Choroid plexus epithelial cell (primary cell): ENCODE data around the gene ST8SIA2.

Source experiments
- DNase-seq: peaks from one replicate; pipeline ENCODE4 v3.0.0-alpha.2; 2010; ENCODE audit warnings: low read depth
- H3K4me3 ChIP-seq: 2 replicates; pipeline ENCODE4 v1.5.1; 2011; ENCODE audit warnings: low read depth, mild to moderate bottlenecking, control low read depth, low read length, moderate library complexity
- TF ChIP-seq, protein P1 (sequence below): conservative IDR thresholded peaks from 2 replicates; pipeline ENCODE4 v1.5.1; 2011; ENCODE audit warnings: low read depth, mild to moderate bottlenecking, control low read depth, inconsistent platforms, low read length, moderate library complexity

The ST8SIA2 gene

DNA sequence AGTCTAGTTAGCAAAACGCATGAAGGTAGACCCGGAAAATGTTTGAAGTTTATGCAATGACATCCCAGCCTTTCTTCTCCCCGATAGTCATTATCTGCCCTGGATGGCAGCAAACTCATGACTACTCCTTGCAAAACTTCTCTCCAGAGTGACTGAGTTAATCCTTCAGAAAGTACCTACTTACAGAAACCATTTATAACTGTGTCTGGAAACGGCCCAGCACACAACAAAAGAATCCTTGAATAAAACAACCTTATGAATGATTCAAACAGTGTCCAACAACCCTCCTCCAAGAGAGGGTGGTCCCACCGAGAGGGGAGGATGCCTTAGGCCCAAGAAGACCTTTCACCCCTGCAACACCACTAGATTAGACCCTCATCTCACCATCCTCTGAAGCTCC is 14.2 kb downstream of the ST8SIA2 start:
- TF ChIP-seq, protein P1, sequence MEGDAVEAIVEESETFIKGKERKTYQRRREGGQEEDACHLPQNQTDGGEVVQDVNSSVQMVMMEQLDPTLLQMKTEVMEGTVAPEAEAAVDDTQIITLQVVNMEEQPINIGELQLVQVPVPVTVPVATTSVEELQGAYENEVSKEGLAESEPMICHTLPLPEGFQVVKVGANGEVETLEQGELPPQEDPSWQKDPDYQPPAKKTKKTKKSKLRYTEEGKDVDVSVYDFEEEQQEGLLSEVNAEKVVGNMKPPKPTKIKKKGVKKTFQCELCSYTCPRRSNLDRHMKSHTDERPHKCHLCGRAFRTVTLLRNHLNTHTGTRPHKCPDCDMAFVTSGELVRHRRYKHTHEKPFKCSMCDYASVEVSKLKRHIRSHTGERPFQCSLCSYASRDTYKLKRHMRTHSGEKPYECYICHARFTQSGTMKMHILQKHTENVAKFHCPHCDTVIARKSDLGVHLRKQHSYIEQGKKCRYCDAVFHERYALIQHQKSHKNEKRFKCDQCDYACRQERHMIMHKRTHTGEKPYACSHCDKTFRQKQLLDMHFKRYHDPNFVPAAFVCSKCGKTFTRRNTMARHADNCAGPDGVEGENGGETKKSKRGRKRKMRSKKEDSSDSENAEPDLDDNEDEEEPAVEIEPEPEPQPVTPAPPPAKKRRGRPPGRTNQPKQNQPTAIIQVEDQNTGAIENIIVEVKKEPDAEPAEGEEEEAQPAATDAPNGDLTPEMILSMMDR = no peak
- no peak for DNase-seq
- no peak overlapping the region for H3K4me3 ChIP-seq

DNA sequence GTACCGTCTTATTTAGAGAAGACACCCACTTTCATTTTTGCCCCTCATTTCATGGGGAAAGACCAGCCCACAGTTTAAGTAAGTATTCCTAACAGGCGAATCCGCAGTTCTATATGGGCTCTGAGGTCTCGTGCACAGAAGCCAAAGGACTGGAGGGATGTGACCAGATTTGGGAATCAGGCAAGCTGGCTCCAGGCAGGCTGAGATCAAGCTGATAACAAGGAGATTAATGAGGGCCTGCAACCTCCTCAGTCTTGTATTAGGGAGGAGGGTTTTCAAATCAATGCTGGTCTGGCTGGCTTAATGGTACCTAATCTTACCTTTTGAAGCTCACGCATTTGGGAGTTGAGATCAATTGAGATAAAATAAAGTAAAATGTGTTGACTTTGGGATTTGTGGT is 15.3 kb downstream of the ST8SIA2 start:
- H3K4me3 ChIP-seq = no peak overlapping the region
- TF ChIP-seq, protein P1 = no peak
- no peak for DNase-seq

DNA sequence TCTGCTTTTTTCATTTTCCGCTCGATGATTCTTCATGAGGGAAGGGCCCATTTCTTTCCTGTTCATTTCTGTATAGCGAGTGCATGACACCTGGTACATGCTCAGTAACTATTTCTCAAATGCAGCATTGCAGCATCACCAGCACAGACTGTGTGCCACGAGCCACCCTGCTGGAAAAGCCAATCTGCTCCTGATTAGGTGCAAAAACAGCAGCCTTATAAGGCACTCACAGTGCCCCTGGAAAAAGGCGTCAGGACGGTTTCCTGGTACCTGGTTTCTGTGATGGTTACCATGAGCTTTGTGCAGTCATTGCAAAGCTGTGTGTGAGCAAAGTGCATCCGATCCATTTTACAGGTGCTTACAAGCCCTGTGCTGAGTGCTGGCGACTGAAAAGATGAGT is 15.8 kb downstream of the ST8SIA2 start:
- no peak for DNase-seq
- TF ChIP-seq, protein P1 = no peak
- H3K4me3 ChIP-seq = no peak overlapping the region

DNA sequence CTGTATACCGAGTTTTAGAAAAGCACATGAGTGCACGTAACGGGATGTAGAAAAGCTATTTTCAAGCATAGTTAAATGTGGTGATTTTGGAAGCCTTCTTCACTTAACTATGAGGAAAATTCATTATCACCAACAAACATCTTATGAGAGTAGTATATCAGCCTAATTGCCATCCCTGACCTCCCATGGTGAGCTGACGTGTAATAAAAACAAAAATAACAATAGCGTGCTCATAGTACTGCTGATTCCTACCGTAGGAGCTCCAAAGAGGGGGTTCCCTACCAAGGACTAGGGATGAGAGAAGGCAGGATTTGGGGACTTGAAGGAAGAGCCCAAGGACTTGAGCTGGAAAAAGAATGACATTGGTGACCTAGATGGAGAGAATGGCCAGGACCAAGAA is 16.9 kb downstream of the ST8SIA2 start:
- TF ChIP-seq, protein P1 = no peak
- H3K4me3 ChIP-seq = no peak overlapping the region
- no peak for DNase-seq

DNA sequence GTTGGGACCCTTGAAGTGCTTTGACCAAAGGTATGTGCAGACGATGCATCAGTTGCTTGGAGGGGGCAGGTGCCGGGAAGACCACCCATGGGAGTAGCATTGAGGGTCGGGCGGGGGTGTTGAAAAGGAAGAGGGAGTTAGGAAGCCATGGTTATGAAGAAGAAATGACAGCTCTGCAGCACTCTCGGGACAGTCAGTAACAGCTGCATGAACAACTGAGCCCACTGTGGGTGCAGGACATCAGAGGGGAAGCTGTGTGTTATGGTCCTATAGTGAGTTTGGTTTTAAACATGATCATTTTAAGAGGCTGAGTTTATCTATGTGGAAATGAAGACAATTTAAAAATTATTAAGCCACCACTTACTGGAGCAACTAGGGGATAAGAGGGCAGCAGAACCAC is 17.6 kb downstream of the ST8SIA2 start:
- TF ChIP-seq, protein P1 = no peak
- H3K4me3 ChIP-seq = no peak overlapping the region
- no peak for DNase-seq

DNA sequence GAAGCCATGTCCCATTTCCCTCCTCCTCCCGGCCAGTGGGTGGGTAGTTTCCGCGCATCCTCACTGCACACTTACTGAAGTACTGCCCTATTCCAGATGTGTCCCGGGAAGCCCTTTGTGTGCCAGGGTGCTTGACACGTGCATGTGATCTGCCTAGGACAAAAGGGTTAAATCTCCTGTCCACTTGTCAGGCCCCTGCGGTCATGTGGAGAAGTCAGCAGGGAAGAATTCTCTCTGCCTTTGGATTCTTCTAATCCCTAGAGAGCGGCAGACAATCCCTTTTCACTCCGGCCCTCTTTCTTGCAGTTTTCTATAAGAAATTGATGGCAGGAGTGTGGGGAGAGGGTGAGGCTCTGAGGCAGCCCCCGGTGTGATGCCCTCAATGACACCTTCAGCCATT is 19.8 kb downstream of the ST8SIA2 start:
- TF ChIP-seq, protein P1 = no peak
- no peak overlapping the region for H3K4me3 ChIP-seq
- no peak for DNase-seq

DNA sequence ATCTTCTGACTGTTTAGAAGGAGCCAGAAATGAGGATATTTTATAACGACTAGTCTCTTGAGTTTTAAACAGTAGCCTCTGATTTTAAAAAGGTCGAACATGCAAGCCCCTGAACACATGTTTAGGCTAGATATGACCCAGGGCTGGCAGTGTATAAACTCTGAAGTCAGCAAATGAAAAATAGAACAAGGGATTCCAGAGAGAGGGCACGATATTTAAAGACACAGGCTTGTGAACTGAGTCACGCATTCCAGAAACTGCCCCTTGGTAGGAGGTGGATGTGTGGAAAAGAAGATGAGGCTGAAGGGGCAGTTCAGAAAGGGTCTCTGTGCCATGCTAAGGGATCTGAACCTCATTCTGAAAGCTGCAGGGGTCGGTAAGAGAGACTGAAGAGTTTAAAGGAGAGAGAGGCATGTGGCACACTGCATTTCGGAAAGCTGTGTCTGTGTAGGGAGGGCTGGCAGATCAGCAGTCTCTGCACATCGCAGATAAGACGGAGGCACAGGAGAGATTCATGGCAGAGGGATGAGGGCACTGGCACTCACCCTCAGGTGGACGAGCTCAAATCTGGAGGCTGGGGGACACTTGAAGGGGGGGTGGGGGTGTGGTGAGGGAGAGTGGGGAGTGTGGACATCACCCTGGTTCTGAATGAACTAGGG is 22.1 kb downstream of the ST8SIA2 start:
- no peak for DNase-seq
- no peak overlapping the region for H3K4me3 ChIP-seq
- TF ChIP-seq, protein P1 = no peak
